ENCODE data around the gene RXFP1. TPM values are rescaled to one million over a fixed set of nuclear protein-coding genes. Genes with fewer than 3 reads are reported as not detected.
"Not testable (repeated sequence)": the region's sequence is repeated elsewhere in the genome, so short reads cannot be mapped to it uniquely, and the experiment has no call there.

RXFP1 gene
- total and polyA plus RNA-seq, 4 donors = 0.24 to 1.5 (median 0.80) TPM

GRCh38 chr4:158663707-158664625 lies 142.3 kb downstream of the RXFP1 start:
- not testable (repeated sequence) for H3K4me3 ChIP-seq (ENCODE audit: low read depth in 1 of 3, low read length in 3 of 3); H3K27ac ChIP-seq (ENCODE audit: low read depth in 1 of 2, low read length in 2 of 2); H3K4me1 ChIP-seq (ENCODE audit: control insufficient read depth in 4 of 4, insufficient read depth in 4 of 4, low read length in 3 of 4); H3K27me3 ChIP-seq (ENCODE audit: control insufficient read depth in 4 of 4, insufficient read depth in 4 of 4, low read length in 3 of 4); H3K36me3 ChIP-seq (ENCODE audit: control insufficient read depth in 4 of 4, insufficient read depth in 3 of 4, low read depth in 1 of 4, low read length in 3 of 4); DNase-seq (ENCODE audit: low spot score); H3K9ac ChIP-seq (ENCODE audit: low read depth in 1 of 2, low read length in 2 of 2); H3K9me3 ChIP-seq (ENCODE audit: control insufficient read depth in 4 of 4, low read length in 3 of 4)
- 75% methylated on average over 8 of the region's 8 CpGs for WGBS

- H3K27me3 ChIP-seq (ENCODE audit: control insufficient read depth in 4 of 4, insufficient read depth in 4 of 4, low read length in 3 of 4) = no peaks in the 10 kb centered on the region
- no peak for DNase-seq (ENCODE audit: low spot score)
- no peaks in the 10 kb centered on the region for H3K36me3 ChIP-seq (ENCODE audit: control insufficient read depth in 4 of 4, insufficient read depth in 3 of 4, low read depth in 1 of 4, low read length in 3 of 4)
- no peaks in the 10 kb centered on the region for H3K4me1 ChIP-seq (ENCODE audit: control insufficient read depth in 4 of 4, insufficient read depth in 4 of 4, low read length in 3 of 4)
- no peaks in the 10 kb centered on the region for H3K9me3 ChIP-seq (ENCODE audit: control insufficient read depth in 4 of 4, low read length in 3 of 4)
- no peak overlapping the region for H3K9ac ChIP-seq (ENCODE audit: low read depth in 1 of 2, low read length in 2 of 2)
- 98% methylated on average over 18 of the region's 18 CpGs for WGBS
- H3K4me3 ChIP-seq (ENCODE audit: low read depth in 1 of 3, low read length in 3 of 3) = no peak overlapping the region
- TF ChIP-seq FOXA1 (IDR thresholded peaks at IDR 0.05) (no peak), CTCF (IDR thresholded peaks at IDR 0.05; ENCODE audit: low read depth, low read length, missing input control) (no peak), JUND (IDR thresholded peaks at IDR 0.05) (no peak), REST (IDR thresholded peaks at IDR 0.05) (no peak), HNF4A (conservative IDR thresholded peaks at IDR 0.05) (no peak), EGR1 (IDR thresholded peaks at IDR 0.05; ENCODE audit: low read depth in 2 of 2) (no peak), HNF4G (IDR thresholded peaks at IDR 0.05) (no peak), RAD21 (IDR thresholded peaks at IDR 0.05) (no peak), RXRA (IDR thresholded peaks at IDR 0.05) (no peak), NR2F2 (IDR thresholded peaks at IDR 0.05) (no peak)
- TF ChIP-seq, protein P1, sequence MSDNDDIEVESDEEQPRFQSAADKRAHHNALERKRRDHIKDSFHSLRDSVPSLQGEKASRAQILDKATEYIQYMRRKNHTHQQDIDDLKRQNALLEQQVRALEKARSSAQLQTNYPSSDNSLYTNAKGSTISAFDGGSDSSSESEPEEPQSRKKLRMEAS (IDR thresholded peaks at IDR 0.05) = no peak
- TF ChIP-seq, protein P2, sequence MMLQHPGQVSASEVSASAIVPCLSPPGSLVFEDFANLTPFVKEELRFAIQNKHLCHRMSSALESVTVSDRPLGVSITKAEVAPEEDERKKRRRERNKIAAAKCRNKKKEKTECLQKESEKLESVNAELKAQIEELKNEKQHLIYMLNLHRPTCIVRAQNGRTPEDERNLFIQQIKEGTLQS (IDR thresholded peaks at IDR 0.05) = no peak
- H3K27ac ChIP-seq (ENCODE audit: low read depth in 1 of 2, low read length in 2 of 2) = no peak overlapping the region
Measured at GRCh38 chr4:158664806-158665205, 143.1 kb downstream of the RXFP1 start.

Measured in liver (tissue), 9 donors.